BLaER1 (cell line): ENCODE data around the gene CYB5B.

Experiments used
- H3K27ac ChIP-seq: shearing (Covaris generic); formaldehyde crosslinking; 2 replicates; pipeline ENCODE4 v1.8.1; 2022
- H3K27me3 ChIP-seq: shearing (Covaris generic); formaldehyde crosslinking; 2 replicates; pipeline ENCODE4 v1.8.1; 2022
- H3K36me3 ChIP-seq: shearing (Covaris generic); formaldehyde crosslinking; 2 replicates; pipeline ENCODE4 v1.8.1; 2022
- H3K4me1 ChIP-seq: shearing (Covaris generic); formaldehyde crosslinking; 2 replicates; pipeline ENCODE4 v1.8.1; 2022
- H3K4me2 ChIP-seq: shearing (Covaris generic); formaldehyde crosslinking; 2 replicates; pipeline ENCODE4 v1.8.1; 2022
- H3K4me3 ChIP-seq: shearing (Covaris generic); formaldehyde crosslinking; 2 replicates; pipeline ENCODE4 v1.8.1; 2022
- H3K9ac ChIP-seq: shearing (Covaris generic); formaldehyde crosslinking; 2 replicates; pipeline ENCODE4 v1.8.1; 2022
- H3K9me3 ChIP-seq: shearing (Covaris generic); formaldehyde crosslinking; 2 replicates; pipeline ENCODE4 v1.8.1; 2022
- H4K20me1 ChIP-seq: shearing (Covaris generic); formaldehyde crosslinking; 2 replicates; pipeline ENCODE4 v1.8.1; 2022
- Cebpa-rat ChIP-seq: shearing (Covaris generic); IDR thresholded peaks from 2 replicates; pipeline ENCODE4 v1.8.1; 2022

CYB5B gene

DNA sequence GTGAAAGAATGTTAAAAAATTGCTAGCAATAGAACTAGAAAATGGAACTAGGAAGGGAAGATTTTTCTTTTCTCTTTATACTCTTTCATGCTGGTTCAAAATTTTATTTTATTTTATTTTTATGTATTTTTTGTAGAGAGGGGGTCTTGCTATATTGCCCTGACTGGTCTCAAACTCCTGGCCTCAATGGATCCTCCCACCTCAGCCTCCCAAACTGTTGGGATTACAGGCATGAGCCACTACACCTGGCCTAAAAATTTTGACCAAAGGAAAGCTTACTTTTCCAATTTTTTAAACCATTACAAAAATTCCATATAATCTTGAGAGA lies 28.6 kb upstream of the CYB5B start:
- TF ChIP-seq Cebpa-rat, result no peak
- peak overlapping the region; percentile 64; the same call in 1 of the 2 replicates for H3K4me2 ChIP-seq
- no peak overlapping the region for H3K4me3 ChIP-seq
- no peaks in the 10 kb centered on the region for H4K20me1 ChIP-seq
- H3K27ac ChIP-seq, result no peak overlapping the region
- H3K36me3 ChIP-seq, result no peaks in the 10 kb centered on the region
- no peaks in the 10 kb centered on the region for H3K27me3 ChIP-seq
- H3K9me3 ChIP-seq, result no peaks in the 10 kb centered on the region
- H3K4me1 ChIP-seq, result peaks cover 20% of the 10 kb centered on the region
- no peak overlapping the region for H3K9ac ChIP-seq

DNA sequence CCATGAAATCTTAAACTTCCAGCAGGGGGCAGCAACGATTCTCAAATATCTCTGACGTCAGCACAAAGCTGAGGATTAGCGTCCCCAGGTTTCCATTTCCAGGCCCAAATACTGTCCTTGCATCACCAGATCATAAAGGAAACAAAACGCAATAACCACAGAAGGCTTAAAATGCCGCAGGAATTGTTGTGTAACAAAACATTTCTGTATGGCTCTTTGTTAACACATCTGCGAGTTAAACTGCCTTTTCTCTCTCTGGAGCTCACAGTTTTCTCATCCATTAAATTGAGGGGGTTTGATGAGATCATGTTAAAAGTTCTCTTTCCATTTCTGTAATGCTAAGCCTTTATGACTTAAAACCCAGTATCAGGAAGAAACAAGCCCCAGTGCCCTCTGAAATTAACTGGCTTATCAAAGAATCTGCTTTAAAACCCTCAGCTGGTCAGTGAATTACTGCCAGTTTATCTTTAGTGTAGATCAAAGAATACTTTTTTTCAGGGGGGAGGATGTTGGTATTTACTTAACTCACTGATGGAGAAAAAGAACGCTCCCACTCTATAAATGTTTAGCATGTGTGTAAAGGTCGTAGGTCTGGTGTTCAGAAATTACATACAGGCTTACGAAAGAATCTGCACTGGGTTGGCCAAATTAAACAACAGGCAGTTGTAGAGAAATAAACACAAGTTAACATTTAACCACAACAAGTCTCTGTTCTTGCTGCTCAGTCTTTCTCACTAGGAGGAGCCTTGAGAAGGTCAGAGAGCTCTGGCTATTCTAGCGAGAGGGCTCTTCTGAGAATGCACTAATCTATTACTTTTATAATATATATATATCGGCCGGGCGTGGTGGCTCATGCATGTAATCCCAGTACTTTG lies 28.0 kb upstream of the CYB5B start:
- H3K9ac ChIP-seq, result peak overlapping the region; percentile 51
- peak overlapping the region; percentile 69 for H3K27ac ChIP-seq
- H4K20me1 ChIP-seq, result no peaks in the 10 kb centered on the region
- H3K4me3 ChIP-seq, result no peak overlapping the region
- 0 out of 2 replicates have a peak, but pooled peaks have one; percentile 50 for TF ChIP-seq Cebpa-rat
- H3K4me2 ChIP-seq, result peak overlapping the region; percentile 64
- H3K9me3 ChIP-seq, result no peaks in the 10 kb centered on the region
- no peaks in the 10 kb centered on the region for H3K36me3 ChIP-seq
- H3K27me3 ChIP-seq, result no peaks in the 10 kb centered on the region
- H3K4me1 ChIP-seq, result peaks cover 20% of the 10 kb centered on the region

- Histone ChIP-seq H3K4me3 (no peak overlapping the region), H3K4me1 (peaks cover 32% of the 10 kb centered on the region), H3K27me3 (no peaks in the 10 kb centered on the region), H3K4me2 (no peak overlapping the region), H3K9me3 (no peaks in the 10 kb centered on the region), H3K9ac (no peak overlapping the region), H3K27ac (no peak overlapping the region), H4K20me1 (no peaks in the 10 kb centered on the region), H3K36me3 (no peaks in the 10 kb centered on the region)
- TF ChIP-seq Cebpa-rat, result no peak
Observed at GRCh38 chr16:69397821-69398521, 26.4 kb upstream of the CYB5B start.

- no peaks in the 10 kb centered on the region for H3K27me3 ChIP-seq
- H3K4me1 ChIP-seq, result peaks cover 33% of the 10 kb centered on the region
- no peaks in the 10 kb centered on the region for H3K9me3 ChIP-seq
- H3K9ac ChIP-seq, result no peak overlapping the region
- H3K36me3 ChIP-seq, result no peaks in the 10 kb centered on the region
- H4K20me1 ChIP-seq, result no peaks in the 10 kb centered on the region
- no peak overlapping the region for H3K4me2 ChIP-seq
- H3K4me3 ChIP-seq, result no peak overlapping the region
- TF ChIP-seq Cebpa-rat, result no peak
- no peak overlapping the region for H3K27ac ChIP-seq
Observed at GRCh38 chr16:69399361-69399760, 25.1 kb upstream of the CYB5B start.

GRCh38 chr16:69402439-69402838 lies 22.0 kb upstream of the CYB5B start:
- no peak for TF ChIP-seq Cebpa-rat
- Histone ChIP-seq H3K4me2 (peak overlapping the region; percentile 33), H3K9ac (no peak overlapping the region), H3K27ac (no peak overlapping the region), H3K4me1 (peaks cover 24% of the 10 kb centered on the region), H3K9me3 (peaks cover 8% of the 10 kb centered on the region; the same call in 1 of the 2 replicates), H4K20me1 (no peaks in the 10 kb centered on the region), H3K36me3 (no peaks in the 10 kb centered on the region), H3K27me3 (no peaks in the 10 kb centered on the region), H3K4me3 (no peak overlapping the region)

DNA sequence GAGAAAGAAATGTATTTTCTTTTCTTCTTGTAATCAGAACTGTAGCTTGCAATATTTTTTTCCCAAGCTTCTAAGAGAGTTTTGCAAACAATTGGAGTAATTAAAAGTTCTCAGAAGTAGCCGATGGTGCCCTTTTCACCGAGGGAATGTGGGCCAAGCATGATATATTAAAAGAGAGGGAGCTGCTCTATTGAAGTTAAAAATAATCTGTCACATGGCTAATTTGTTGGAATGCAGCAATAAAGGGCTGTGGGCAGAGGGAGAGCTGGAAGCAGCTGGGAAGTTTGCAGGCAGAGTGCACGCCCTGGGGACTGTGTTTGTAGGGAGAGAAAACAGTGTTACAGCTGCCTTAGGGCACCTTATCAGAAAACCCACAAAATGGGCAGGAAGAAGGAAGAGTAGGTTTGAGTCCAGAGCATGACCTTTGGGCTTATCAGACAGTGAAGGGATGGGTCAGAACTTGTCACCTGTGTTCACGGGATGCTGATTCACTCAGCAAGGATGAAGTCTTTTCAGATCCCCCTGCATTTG lies 20.1 kb upstream of the CYB5B start:
- no peaks in the 10 kb centered on the region for H3K36me3 ChIP-seq
- H3K9me3 ChIP-seq, result peaks cover 8% of the 10 kb centered on the region; the same call in 1 of the 2 replicates
- no peak overlapping the region for H3K4me2 ChIP-seq
- H3K4me1 ChIP-seq, result peaks cover 14% of the 10 kb centered on the region
- no peak overlapping the region for H3K9ac ChIP-seq
- no peaks in the 10 kb centered on the region for H4K20me1 ChIP-seq
- no peak for TF ChIP-seq Cebpa-rat
- H3K27me3 ChIP-seq, result no peaks in the 10 kb centered on the region
- H3K27ac ChIP-seq, result no peak overlapping the region
- no peak overlapping the region for H3K4me3 ChIP-seq

DNA sequence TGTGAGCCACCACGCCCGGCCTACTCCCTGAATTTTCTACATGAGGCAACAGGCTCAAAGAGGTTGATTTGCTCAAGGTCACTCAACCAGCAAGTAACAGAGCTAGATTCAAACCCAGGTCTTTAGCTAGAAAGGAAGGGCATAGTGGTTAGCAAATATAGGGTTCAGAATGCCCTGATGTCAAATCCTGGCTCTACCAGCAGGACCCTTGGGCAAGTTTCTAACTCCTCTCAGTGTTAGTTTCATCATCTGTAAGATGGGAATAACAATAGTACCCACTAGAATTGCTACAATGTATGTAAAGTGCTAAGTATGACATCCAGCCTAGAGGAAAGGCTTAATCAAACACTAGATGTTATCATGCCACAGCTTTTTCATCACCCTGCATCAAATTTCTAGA lies 19.1 kb upstream of the CYB5B start:
- Histone ChIP-seq H3K4me1 (peaks cover 14% of the 10 kb centered on the region), H3K9me3 (peaks cover 8% of the 10 kb centered on the region; the same call in 1 of the 2 replicates), H3K36me3 (no peaks in the 10 kb centered on the region), H3K4me3 (no peak overlapping the region), H3K9ac (no peak overlapping the region), H3K27ac (no peak overlapping the region), H4K20me1 (no peaks in the 10 kb centered on the region), H3K4me2 (no peak overlapping the region), H3K27me3 (no peaks in the 10 kb centered on the region)
- TF ChIP-seq Cebpa-rat, result no peak

GRCh38 chr16:69405757-69406156 lies 18.7 kb upstream of the CYB5B start:
- Histone ChIP-seq H3K4me2 (no peak overlapping the region), H3K4me1 (peaks cover 14% of the 10 kb centered on the region)

DNA sequence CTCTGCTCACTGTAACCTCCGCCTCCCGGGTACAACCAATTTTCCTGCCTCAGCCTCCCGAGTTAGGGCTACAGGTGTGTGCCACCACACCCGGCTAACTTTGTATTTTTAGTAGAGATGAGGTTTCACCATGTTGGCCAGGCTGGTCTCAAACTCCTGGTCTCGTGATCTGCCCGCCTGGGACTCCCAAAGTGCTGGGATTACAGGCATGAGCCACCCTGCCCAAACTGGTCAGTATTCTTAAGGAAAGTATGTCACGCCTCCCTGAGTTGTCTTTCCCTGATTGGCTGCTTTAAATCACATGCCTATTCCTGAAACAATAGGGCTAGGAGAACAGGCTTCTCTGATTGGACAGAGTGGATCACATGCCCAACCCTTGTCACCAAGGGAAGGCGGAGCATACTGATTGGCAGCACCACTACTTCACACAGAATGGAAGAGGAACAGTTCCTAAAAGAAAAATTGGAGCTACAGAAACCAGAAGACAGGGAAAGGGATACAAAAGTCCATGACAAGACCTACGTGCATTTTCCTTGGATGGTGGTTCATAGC lies 17.6 kb upstream of the CYB5B start:
- peaks cover 8% of the 10 kb centered on the region; the same call in 1 of the 2 replicates for H3K9me3 ChIP-seq
- H3K27me3 ChIP-seq, result no peaks in the 10 kb centered on the region
- no peak overlapping the region for H3K4me2 ChIP-seq
- H3K36me3 ChIP-seq, result no peaks in the 10 kb centered on the region
- H4K20me1 ChIP-seq, result no peaks in the 10 kb centered on the region
- no peak overlapping the region for H3K27ac ChIP-seq
- TF ChIP-seq Cebpa-rat, result no peak
- H3K4me3 ChIP-seq, result no peak overlapping the region
- H3K4me1 ChIP-seq, result peaks cover 12% of the 10 kb centered on the region
- no peak overlapping the region for H3K9ac ChIP-seq

More at GRCh38 chr16:69405757-69406156, 18.7 kb upstream of the CYB5B start:
- no peaks in the 10 kb centered on the region for H3K27me3 ChIP-seq
- H3K36me3 ChIP-seq, result no peaks in the 10 kb centered on the region
- TF ChIP-seq Cebpa-rat, result no peak
- H3K9ac ChIP-seq, result no peak overlapping the region
- H4K20me1 ChIP-seq, result no peaks in the 10 kb centered on the region
- H3K27ac ChIP-seq, result no peak overlapping the region
- no peak overlapping the region for H3K4me3 ChIP-seq
- peaks cover 8% of the 10 kb centered on the region; the same call in 1 of the 2 replicates for H3K9me3 ChIP-seq
